Measurements from ENCODE around the gene STX1A. TPM values are rescaled to one million over a fixed set of nuclear protein-coding genes. Genes with fewer than 3 reads are reported as not detected.

STX1A gene
- total and polyA plus RNA-seq, 2 of the 13 experiments (the other 11 are each of a cell fraction or from before 2014, with no cell fraction given), result 6.1 to 12.2 TPM

DNA sequence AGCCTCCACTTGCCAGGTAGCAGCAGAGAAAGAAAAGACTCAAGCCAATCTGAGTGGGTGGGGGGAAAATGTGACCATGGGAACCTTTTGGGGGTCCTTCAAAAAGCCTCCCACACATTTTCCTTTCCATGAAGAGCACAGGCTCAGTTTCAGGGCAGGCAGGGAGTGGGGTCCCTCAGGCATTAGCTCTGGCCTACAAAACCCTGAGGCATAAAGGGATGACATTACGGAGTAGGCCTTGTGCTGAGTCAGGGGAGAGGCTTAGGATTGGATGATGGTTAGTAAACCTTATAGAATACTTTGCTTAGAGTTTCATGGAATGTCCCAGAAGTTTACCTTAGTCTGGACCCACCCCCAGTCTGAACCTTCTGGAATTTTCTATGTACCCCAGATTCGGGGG lies 39.8 kb downstream of the STX1A start (continued):
- TF ChIP-seq TFAP4 (IDR thresholded peaks at IDR 0.05; ENCODE audit: borderline replicate concordance, low read depth) (no peak), ZNF30 (CRISPR knock-in tag; IDR thresholded peaks at IDR 0.05) (no peak)

DNA sequence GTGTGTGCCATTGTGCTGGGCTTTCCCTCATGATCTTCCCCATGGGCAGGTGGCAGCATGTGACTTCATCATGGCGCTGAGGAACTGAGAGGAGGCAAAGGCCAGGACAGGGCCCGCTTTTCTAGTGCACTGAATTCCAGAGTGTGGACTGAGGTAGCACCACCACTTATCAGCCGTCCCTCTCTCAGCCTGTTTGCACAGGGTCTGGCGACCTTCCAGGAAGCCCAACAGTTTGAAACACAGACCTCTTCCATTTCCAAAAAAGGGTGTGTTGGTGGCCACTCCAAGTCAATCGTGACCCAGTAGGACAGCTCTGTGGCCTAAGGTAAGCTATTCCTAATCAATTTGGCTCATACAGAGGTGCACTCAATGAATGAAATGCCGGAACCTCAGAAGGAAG lies 40.6 kb downstream of the STX1A start:
- H3K4me1 ChIP-seq (ENCODE audit: insufficient read depth, low read length), result peaks cover 53% of the 10 kb centered on the region
- POLR2A ChIA-PET, result interaction anchor here (1.7 kb wide), 1 partner anchor 56 kb away, joined by 4 read pairs; no protein-coding TSS in a partner anchor
- TF ChIP-seq SRF (IDR thresholded peaks at IDR 0.05; ENCODE audit: low read depth, low read length) (0 out of 2 replicates have a peak, but pooled peaks have one; percentile 16), ZNF687 (CRISPR knock-in tag; IDR thresholded peaks at IDR 0.05) (peak; percentile 46), ZMYM3 (CRISPR knock-in tag; IDR thresholded peaks at IDR 0.05) (peak; percentile 34; the same call in 1 of the 2 replicates), HOXA3 (CRISPR knock-in tag; IDR thresholded peaks at IDR 0.05) (0 out of 2 replicates have a peak, but pooled peaks have one; percentile 16), MYNN (CRISPR knock-in tag; IDR thresholded peaks at IDR 0.05; ENCODE audit: low read depth) (no peak), IKZF4 (CRISPR knock-in tag; IDR thresholded peaks at IDR 0.05; ENCODE audit: borderline replicate concordance, low read depth, not compliant biosample characterization) (no peak), ZNF317 (CRISPR knock-in tag; IDR thresholded peaks at IDR 0.05) (peak; percentile 95), KDM5B (CRISPR knock-in tag; IDR thresholded peaks at IDR 0.05; ENCODE audit: borderline replicate concordance) (no peak), ZFX (CRISPR knock-in tag; IDR thresholded peaks at IDR 0.05; ENCODE audit: low read depth) (peak; percentile 39; the same call in 1 of the 2 replicates), PHF21A (CRISPR knock-in tag; IDR thresholded peaks at IDR 0.05) (0 out of 2 replicates have a peak, but pooled peaks have one; percentile 16)
- TF ChIP-seq, protein P1, sequence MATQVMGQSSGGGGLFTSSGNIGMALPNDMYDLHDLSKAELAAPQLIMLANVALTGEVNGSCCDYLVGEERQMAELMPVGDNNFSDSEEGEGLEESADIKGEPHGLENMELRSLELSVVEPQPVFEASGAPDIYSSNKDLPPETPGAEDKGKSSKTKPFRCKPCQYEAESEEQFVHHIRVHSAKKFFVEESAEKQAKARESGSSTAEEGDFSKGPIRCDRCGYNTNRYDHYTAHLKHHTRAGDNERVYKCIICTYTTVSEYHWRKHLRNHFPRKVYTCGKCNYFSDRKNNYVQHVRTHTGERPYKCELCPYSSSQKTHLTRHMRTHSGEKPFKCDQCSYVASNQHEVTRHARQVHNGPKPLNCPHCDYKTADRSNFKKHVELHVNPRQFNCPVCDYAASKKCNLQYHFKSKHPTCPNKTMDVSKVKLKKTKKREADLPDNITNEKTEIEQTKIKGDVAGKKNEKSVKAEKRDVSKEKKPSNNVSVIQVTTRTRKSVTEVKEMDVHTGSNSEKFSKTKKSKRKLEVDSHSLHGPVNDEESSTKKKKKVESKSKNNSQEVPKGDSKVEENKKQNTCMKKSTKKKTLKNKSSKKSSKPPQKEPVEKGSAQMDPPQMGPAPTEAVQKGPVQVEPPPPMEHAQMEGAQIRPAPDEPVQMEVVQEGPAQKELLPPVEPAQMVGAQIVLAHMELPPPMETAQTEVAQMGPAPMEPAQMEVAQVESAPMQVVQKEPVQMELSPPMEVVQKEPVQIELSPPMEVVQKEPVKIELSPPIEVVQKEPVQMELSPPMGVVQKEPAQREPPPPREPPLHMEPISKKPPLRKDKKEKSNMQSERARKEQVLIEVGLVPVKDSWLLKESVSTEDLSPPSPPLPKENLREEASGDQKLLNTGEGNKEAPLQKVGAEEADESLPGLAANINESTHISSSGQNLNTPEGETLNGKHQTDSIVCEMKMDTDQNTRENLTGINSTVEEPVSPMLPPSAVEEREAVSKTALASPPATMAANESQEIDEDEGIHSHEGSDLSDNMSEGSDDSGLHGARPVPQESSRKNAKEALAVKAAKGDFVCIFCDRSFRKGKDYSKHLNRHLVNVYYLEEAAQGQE (IDR thresholded peaks at IDR 0.05; ENCODE audit: borderline replicate concordance in 1 of 2, low read depth in 1 of 2, low read length in 2 of 2), result no peak
- H3K36me3 ChIP-seq (replicated peaks in 1 of 2; ENCODE audit: control insufficient read depth in 1 of 2, insufficient read depth in 2 of 2, low read length in 2 of 2), result no peaks in the 10 kb centered on the region
- intact Hi-C loops (cut with micrococcal nuclease; ENCODE audit: unreplicated experiment), result no loop called here
- no peaks in the 10 kb centered on the region; a peak in 1 of 5 replicates for H3K27me3 ChIP-seq (ENCODE audit: control insufficient read depth in 1 of 2, insufficient read depth in 2 of 2, low read length in 2 of 2)
- peaks cover 34% of the 10 kb centered on the region for H3K79me2 ChIP-seq (ENCODE audit: insufficient read depth, low read length)
- H3K4me3 ChIP-seq (replicated peaks in 1 of 3; ENCODE audit: insufficient read depth in 1 of 3, low read depth in 2 of 3, low read length in 3 of 3), result no peak overlapping the region
- no peak overlapping the region for H2AFZ ChIP-seq (ENCODE audit: low read length)
- peak; percentile 35 for DNase-seq (ENCODE audit: low spot score)
- in situ Hi-C loops (cut with HindIII; ENCODE audit: extremely low pct_ligation_motif_present, low pct_unique_long_range_greater_than_20kb), result no loop called here
- no peak for FAIRE-seq
- ATAC-seq, result peak; percentile 18; the same call in 2 of the 3 replicates
- no peaks in the 10 kb centered on the region for H4K20me1 ChIP-seq (ENCODE audit: insufficient read depth, low read length)
- CTCF ChIA-PET (ENCODE audit: low intra/inter-chr PET ratio, low total read pairs), result no interaction called here
- H3K27ac ChIP-seq (ENCODE audit: extremely low read length, insufficient read depth, low read length), result peak overlapping the region; percentile 54
- WGBS (ENCODE audit: low lambda C conversion rate), result 36% methylated on average over 5 of the region's 6 CpGs
- H3K9ac ChIP-seq (ENCODE audit: insufficient read depth, low read depth, low read length), result no peak overlapping the region
- no TSS peak for BruUV-seq (replicated peaks)
- peak overlapping the region; percentile 40 for H3K4me2 ChIP-seq (ENCODE audit: low read depth, low read length)
- no peaks in the 10 kb centered on the region for H3K9me3 ChIP-seq (ENCODE audit: low read length)
